ENCODE measurements around the gene HTRA3. TPM values are rescaled to one million over a fixed set of nuclear protein-coding genes. Genes with fewer than 3 reads are reported as not detected.

Gene HTRA3
- total and polyA plus RNA-seq, 2 experiments from 2014 or later: 19.4 to 34.9 TPM

DNA sequence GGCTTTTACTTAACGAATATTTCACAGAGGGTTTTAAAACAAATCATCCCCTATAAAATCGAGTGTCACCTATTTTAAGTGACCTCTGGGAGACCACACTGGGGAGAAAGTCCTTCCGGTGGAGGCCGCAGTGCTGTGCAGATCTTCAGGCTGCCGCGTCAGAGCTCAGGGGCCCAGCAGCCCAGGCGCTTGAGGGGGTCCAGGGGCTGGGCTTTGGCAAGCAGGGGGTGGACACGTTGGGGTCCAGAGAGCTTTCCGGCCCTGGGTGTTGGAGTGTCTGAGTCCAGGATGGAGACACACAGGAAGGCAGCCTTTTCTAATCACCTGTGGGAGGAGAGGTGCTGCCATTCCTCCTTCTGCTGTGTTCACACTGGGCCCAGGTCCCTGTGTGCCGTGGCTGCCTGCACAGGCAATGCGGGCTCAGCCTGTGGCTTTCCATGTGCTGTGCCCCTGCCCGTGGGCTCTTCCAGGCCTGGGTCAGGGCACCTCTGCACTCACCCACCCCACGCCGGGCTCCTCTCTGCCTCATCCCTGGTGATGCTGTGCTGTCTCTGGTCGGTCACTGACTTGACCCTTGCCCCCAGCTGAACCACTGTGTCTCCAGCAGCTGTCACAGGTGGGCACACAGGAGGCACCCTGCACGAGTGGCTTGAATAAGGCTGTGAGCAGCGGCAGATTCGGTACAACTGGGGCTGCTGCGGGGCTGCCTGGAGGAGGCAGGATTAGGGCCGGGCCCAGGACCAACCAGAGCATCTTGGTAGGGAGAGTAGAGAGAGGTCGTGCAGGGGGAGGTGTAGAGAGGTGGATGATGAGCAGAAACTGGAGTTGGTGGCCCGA is 10.0 kb downstream of the HTRA3 start:
- peaks cover 29% of the 10 kb centered on the region for H3K4me1 ChIP-seq (ENCODE audit: insufficient read depth)
- H2AFZ ChIP-seq: no peak overlapping the region
- H3K9me2 ChIP-seq (replicated peaks; ENCODE audit: insufficient read depth): no peaks in the 10 kb centered on the region
- no peaks in the 10 kb centered on the region for H3K36me3 ChIP-seq (replicated peaks; ENCODE audit: insufficient read depth, low read depth)
- 79% methylated on average over 22 of the region's 22 CpGs for WGBS (ENCODE audit: low lambda C conversion rate, missing lambda C conversion rate)
- H4K20me1 ChIP-seq (ENCODE audit: insufficient read depth, poor library complexity, severe bottlenecking): no peaks in the 10 kb centered on the region
- TF ChIP-seq, protein P1, sequence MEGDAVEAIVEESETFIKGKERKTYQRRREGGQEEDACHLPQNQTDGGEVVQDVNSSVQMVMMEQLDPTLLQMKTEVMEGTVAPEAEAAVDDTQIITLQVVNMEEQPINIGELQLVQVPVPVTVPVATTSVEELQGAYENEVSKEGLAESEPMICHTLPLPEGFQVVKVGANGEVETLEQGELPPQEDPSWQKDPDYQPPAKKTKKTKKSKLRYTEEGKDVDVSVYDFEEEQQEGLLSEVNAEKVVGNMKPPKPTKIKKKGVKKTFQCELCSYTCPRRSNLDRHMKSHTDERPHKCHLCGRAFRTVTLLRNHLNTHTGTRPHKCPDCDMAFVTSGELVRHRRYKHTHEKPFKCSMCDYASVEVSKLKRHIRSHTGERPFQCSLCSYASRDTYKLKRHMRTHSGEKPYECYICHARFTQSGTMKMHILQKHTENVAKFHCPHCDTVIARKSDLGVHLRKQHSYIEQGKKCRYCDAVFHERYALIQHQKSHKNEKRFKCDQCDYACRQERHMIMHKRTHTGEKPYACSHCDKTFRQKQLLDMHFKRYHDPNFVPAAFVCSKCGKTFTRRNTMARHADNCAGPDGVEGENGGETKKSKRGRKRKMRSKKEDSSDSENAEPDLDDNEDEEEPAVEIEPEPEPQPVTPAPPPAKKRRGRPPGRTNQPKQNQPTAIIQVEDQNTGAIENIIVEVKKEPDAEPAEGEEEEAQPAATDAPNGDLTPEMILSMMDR (IDR thresholded peaks at IDR 0.05; ENCODE audit: poor library complexity): no peak
- TF ChIP-seq EZH2phosphoT487 (IDR thresholded peaks at IDR 0.05; ENCODE audit: low read depth, severe bottlenecking, unreplicated experiment) (no peak), EZH2 (IDR thresholded peaks at IDR 0.05; ENCODE audit: borderline replicate concordance) (no peak)
- no peak overlapping the region for H3K4me3 ChIP-seq
- no peaks in the 10 kb centered on the region for H3K9me3 ChIP-seq (ENCODE audit: low read depth)
- no peak for DNase-seq (ENCODE audit: low spot score)
- no peaks in the 10 kb centered on the region for H3K27me3 ChIP-seq
- H3K79me2 ChIP-seq: no peaks in the 10 kb centered on the region
- peak overlapping the region; percentile 57 for H3K4me2 ChIP-seq
- H3K27ac ChIP-seq: peak overlapping the region; percentile 91

DNA sequence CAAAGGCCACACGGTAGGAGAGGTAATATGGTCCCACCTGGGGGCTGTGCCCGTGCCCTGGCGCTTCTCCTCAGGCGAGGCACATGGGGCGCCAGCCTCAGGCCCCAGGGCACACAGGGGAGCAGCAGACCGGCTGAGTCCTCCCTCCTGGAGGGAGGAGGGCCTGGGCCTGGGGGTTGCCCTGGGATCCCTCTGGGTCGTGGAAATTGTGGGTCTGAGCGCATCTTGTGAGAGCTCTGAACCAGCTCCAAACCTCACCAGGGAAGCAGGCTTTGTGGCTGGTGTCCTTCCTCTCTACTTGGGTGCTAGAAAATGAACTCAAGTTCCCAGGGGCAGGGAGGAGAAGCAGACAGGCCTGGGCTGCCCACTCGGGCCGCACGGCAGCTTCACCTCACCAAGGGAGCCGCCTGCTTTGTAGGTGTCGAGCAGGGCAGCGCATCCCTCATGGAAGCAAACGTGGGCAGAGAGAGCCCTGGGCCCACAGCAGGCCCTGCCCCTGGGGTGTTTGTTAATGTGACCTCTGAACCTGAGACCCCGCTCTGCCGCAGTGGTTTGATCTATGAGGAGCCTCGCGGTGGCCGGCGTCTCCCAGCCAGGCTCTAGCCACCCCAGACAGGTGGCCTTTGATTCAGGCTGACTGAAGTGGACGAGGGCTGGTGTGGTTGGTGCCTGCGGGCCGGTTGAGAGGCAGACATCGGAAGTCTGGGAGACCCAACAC is 10.8 kb downstream of the HTRA3 start:
- TF ChIP-seq EZH2 (IDR thresholded peaks at IDR 0.05; ENCODE audit: borderline replicate concordance): no peak
- TF ChIP-seq, protein P1 (IDR thresholded peaks at IDR 0.05; ENCODE audit: poor library complexity): no peak
- TF ChIP-seq EZH2phosphoT487 (IDR thresholded peaks at IDR 0.05; ENCODE audit: low read depth, severe bottlenecking, unreplicated experiment): no peak
- H4K20me1 ChIP-seq (ENCODE audit: insufficient read depth, poor library complexity, severe bottlenecking): no peaks in the 10 kb centered on the region
- H2AFZ ChIP-seq: no peak overlapping the region
- H3K4me1 ChIP-seq (ENCODE audit: insufficient read depth): peaks cover 25% of the 10 kb centered on the region
- H3K36me3 ChIP-seq (replicated peaks; ENCODE audit: insufficient read depth, low read depth): no peaks in the 10 kb centered on the region
- no peaks in the 10 kb centered on the region for H3K9me2 ChIP-seq (replicated peaks; ENCODE audit: insufficient read depth)
- no peaks in the 10 kb centered on the region for H3K27me3 ChIP-seq
- H3K79me2 ChIP-seq: no peaks in the 10 kb centered on the region
- 86% methylated on average over 25 of the region's 25 CpGs for WGBS (ENCODE audit: low lambda C conversion rate, missing lambda C conversion rate)
- H3K27ac ChIP-seq: no peak overlapping the region
- no peaks in the 10 kb centered on the region for H3K9me3 ChIP-seq (ENCODE audit: low read depth)
- no peak overlapping the region for H3K4me3 ChIP-seq
- no peak overlapping the region for H3K4me2 ChIP-seq
- DNase-seq (ENCODE audit: low spot score): no peak

DNA sequence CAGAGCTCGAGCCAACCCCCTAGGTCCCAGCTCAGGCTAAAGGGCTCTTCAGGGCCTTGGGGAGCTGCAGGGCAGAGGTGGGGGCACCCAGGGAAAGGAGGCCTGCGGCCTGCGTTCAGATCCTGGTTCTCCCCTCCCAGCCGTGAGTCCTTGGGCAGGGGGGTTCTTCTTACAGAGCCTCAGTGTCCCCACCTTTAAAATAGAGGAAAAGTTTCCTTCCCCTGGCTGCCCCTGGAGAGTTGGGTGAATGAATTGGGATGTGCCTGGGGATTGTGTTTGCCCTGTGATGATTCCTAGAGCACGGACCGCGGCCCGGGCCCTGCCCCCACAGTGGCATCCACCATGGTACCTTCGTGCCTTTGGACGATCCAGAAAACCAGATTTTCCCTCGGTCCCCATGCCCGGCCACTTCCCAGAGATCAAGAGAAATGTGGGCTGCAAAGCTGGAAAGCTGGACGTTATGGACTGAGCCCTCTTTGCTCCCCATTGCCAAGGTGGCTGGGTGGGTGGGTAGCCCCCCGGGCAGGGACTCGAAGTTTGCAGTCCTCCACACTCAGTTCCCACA is 11.4 kb downstream of the HTRA3 start:
- TF ChIP-seq EZH2 (IDR thresholded peaks at IDR 0.05; ENCODE audit: borderline replicate concordance) (no peak), EZH2phosphoT487 (IDR thresholded peaks at IDR 0.05; ENCODE audit: low read depth, severe bottlenecking, unreplicated experiment) (no peak)
- no peaks in the 10 kb centered on the region for H3K79me2 ChIP-seq
- no peaks in the 10 kb centered on the region for H3K9me2 ChIP-seq (replicated peaks; ENCODE audit: insufficient read depth)
- peaks cover 21% of the 10 kb centered on the region for H3K4me1 ChIP-seq (ENCODE audit: insufficient read depth)
- WGBS (ENCODE audit: low lambda C conversion rate, missing lambda C conversion rate): 94% methylated on average over 15 of the region's 15 CpGs
- no peaks in the 10 kb centered on the region for H3K36me3 ChIP-seq (replicated peaks; ENCODE audit: insufficient read depth, low read depth)
- no peaks in the 10 kb centered on the region for H3K27me3 ChIP-seq
- no peak overlapping the region for H3K4me2 ChIP-seq
- H4K20me1 ChIP-seq (ENCODE audit: insufficient read depth, poor library complexity, severe bottlenecking): no peaks in the 10 kb centered on the region
- no peak overlapping the region for H2AFZ ChIP-seq
- H3K27ac ChIP-seq: no peak overlapping the region
- H3K9me3 ChIP-seq (ENCODE audit: low read depth): no peaks in the 10 kb centered on the region
- DNase-seq (ENCODE audit: low spot score): no peak
- H3K4me3 ChIP-seq: no peak overlapping the region

Measured in hepatocyte (in vitro differentiated cells).